Measurements from ENCODE around the gene SYCE3.
A peak's percentile ranks its signal among the peaks of the same experiment; 100 is the strongest.

Gene SYCE3

DNA sequence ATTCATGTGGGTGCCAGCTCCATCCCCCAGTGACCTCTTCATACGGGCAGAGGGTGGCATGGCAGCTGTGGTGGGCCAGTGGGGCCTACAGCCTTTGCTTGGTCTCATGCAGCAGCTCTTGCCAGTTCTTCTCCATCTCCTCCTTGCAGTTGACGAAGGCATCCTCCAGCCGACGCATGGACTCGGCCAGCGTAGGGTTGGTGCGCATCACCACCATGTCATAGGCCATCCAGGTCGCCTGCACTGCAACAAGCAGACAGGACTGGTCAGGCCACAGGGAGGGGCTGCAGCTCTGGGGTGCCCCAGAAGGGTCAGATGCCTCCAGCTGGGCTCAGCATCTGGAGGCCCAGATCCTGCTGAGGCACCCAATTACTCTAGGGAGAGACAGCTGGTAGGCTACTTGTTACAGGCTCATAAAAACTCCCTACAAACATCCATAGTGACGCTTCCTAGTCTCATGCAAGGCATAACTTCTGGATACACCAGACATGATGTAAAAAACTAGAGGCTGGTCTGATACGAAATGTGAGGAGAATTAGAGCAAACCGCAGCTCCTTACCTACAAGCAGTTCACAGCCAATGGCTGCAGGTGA, 11.5 kb downstream of the SYCE3 start:
- no peaks in the 10 kb centered on the region for H3K36me3 ChIP-seq (ENCODE audit: control insufficient read depth in 2 of 2, insufficient read depth in 1 of 2, low read length in 2 of 2)
- CTCF ChIA-PET, result interaction anchor here (0.7 to 2.9 kb wide), 2 partner anchors 12 to 69 kb away, joined by 3 to 21 read pairs; partner anchors contain the start of gene SYCE3
- no peak overlapping the region for H3K4me3 ChIP-seq (ENCODE audit: low read depth, low read length)
- TF ChIP-seq ZIC2 (tag by site-specific recombination; IDR thresholded peaks at IDR 0.05), result peak; percentile 85
- TF ChIP-seq GLIS1 (tag by site-specific recombination; IDR thresholded peaks at IDR 0.05), result no peak
- no peak for TF ChIP-seq ZNF548 (tag by site-specific recombination; IDR thresholded peaks at IDR 0.05)
- POLR2A ChIA-PET, result interaction anchor here (0.6 to 2.4 kb wide), 3 partner anchors 25 to 681 kb away, joined by 3 to 14 read pairs (median 3); partner anchors contain the start of gene SCO2
- H3K27ac ChIP-seq (ENCODE audit: extremely low read depth, low read depth, low read length), result no peak overlapping the region
- no peaks in the 10 kb centered on the region for H3K9me3 ChIP-seq (ENCODE audit: control insufficient read depth, insufficient read depth, low read depth, low read length)
- H3K4me1 ChIP-seq (ENCODE audit: control insufficient read depth, insufficient read depth, low read length), result no peaks in the 10 kb centered on the region

- H3K27ac ChIP-seq (ENCODE audit: extremely low read depth, low read depth, low read length), result no peak overlapping the region
- ChIA-PET CTCF (interaction anchor here (2.9 kb wide), 1 partner anchor 13 kb away, joined by 21 read pairs; the partner anchor contains the start of gene SYCE3), POLR2A (interaction anchor here (0.6 to 2.4 kb wide), 4 partner anchors 11 to 680 kb away, joined by 3 to 14 read pairs (median 3); partner anchors contain the start of gene SCO2)
- H3K4me3 ChIP-seq (ENCODE audit: low read depth, low read length), result no peak overlapping the region
- no peaks in the 10 kb centered on the region for H3K4me1 ChIP-seq (ENCODE audit: control insufficient read depth, insufficient read depth, low read length)
- TF ChIP-seq ZNF792 (tag by site-specific recombination; IDR thresholded peaks at IDR 0.05), result no peak
- no peak for TF ChIP-seq ZNF157 (tag by site-specific recombination; IDR thresholded peaks at IDR 0.05)
- no peak for TF ChIP-seq ZNF221 (tag by site-specific recombination; IDR thresholded peaks at IDR 0.05; ENCODE audit: borderline replicate concordance)
- no peak for TF ChIP-seq ZNF112 (tag by site-specific recombination; IDR thresholded peaks at IDR 0.05)
- TF ChIP-seq ZNF510 (tag by site-specific recombination; IDR thresholded peaks at IDR 0.05; ENCODE audit: insufficient replicate concordance), result no peak
- TF ChIP-seq, protein P1, sequence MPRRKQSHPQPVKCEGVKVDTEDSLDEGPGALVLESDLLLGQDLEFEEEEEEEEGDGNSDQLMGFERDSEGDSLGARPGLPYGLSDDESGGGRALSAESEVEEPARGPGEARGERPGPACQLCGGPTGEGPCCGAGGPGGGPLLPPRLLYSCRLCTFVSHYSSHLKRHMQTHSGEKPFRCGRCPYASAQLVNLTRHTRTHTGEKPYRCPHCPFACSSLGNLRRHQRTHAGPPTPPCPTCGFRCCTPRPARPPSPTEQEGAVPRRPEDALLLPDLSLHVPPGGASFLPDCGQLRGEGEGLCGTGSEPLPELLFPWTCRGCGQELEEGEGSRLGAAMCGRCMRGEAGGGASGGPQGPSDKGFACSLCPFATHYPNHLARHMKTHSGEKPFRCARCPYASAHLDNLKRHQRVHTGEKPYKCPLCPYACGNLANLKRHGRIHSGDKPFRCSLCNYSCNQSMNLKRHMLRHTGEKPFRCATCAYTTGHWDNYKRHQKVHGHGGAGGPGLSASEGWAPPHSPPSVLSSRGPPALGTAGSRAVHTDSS (tag by site-specific recombination; IDR thresholded peaks at IDR 0.05), result no peak
- no peak for TF ChIP-seq SP2 (tag by site-specific recombination; IDR thresholded peaks at IDR 0.05)
- TF ChIP-seq KLF10 (tag by site-specific recombination; IDR thresholded peaks at IDR 0.05), result no peak
- no peak for TF ChIP-seq ZNF132 (tag by site-specific recombination; IDR thresholded peaks at IDR 0.05; ENCODE audit: borderline replicate concordance)
- no peak for TF ChIP-seq GLI4 (tag by site-specific recombination; IDR thresholded peaks at IDR 0.05)
- no peak for TF ChIP-seq REPIN1 (tag by site-specific recombination; IDR thresholded peaks at IDR 0.05; ENCODE audit: low read depth)
- TF ChIP-seq ZNF670 (tag by site-specific recombination; IDR thresholded peaks at IDR 0.05; ENCODE audit: low read depth), result no peak
- TF ChIP-seq ZNF610 (tag by site-specific recombination; IDR thresholded peaks at IDR 0.05; ENCODE audit: borderline replicate concordance), result no peak
- no peak for TF ChIP-seq ZNF138 (tag by site-specific recombination; IDR thresholded peaks at IDR 0.05; ENCODE audit: borderline replicate concordance)
- no peak for TF ChIP-seq KLF7 (tag by site-specific recombination; IDR thresholded peaks at IDR 0.05; ENCODE audit: borderline replicate concordance)
- no peak for TF ChIP-seq ZNF10 (tag by site-specific recombination; IDR thresholded peaks at IDR 0.05)
- no peak for TF ChIP-seq ZNF311 (tag by site-specific recombination; IDR thresholded peaks at IDR 0.05; ENCODE audit: borderline replicate concordance)
- no peak for TF ChIP-seq GLI2 (tag by site-specific recombination; IDR thresholded peaks at IDR 0.05; ENCODE audit: borderline replicate concordance, low read depth)
- no peak for TF ChIP-seq ZNF302 (tag by site-specific recombination; IDR thresholded peaks at IDR 0.05; ENCODE audit: low read depth)
- H3K9me3 ChIP-seq (ENCODE audit: control insufficient read depth, insufficient read depth, low read depth, low read length), result no peaks in the 10 kb centered on the region
- no peaks in the 10 kb centered on the region for H3K36me3 ChIP-seq (ENCODE audit: control insufficient read depth in 2 of 2, insufficient read depth in 1 of 2, low read length in 2 of 2)
Measured at GRCh38 chr22:50550395-50550794, 12.3 kb downstream of the SYCE3 start.
